Activated CD4-positive, alpha-beta T cell treated with anti-CD3 and anti-CD28 coated beads, Interleukin-2, amount 50 U/mL, for 4 hours (primary cell): ENCODE data around the gene SFXN3.

Experiments
- DNase-seq, 2 experiments: peaks; one replicate each; pipeline ENCODE4 v3.0.0-alpha.2; 2020

Gene SFXN3

GRCh38 chr10:101000127-101000914, 30.7 kb upstream of the SFXN3 start:
- no peak for DNase-seq

GRCh38 chr10:101000915-101001658, 29.9 kb upstream of the SFXN3 start:
- DNase-seq = no peak

- DNase-seq = no peak
These were observed 29.4 kb upstream of the SFXN3 start for GRCh38 chr10:101001659-101002035.

GRCh38 chr10:101002456-101002855, 28.6 kb upstream of the SFXN3 start:
- DNase-seq = no peak

GRCh38 chr10:101003639-101004206, 27.3 kb upstream of the SFXN3 start:
- DNase-seq = no peak

GRCh38 chr10:101005361-101005760, 25.7 kb upstream of the SFXN3 start:
- no peak for DNase-seq

GRCh38 chr10:101005869-101006567, 25.0 kb upstream of the SFXN3 start:
- no peak for DNase-seq

- DNase-seq = no peak
These were observed 24.4 kb upstream of the SFXN3 start for GRCh38 chr10:101006593-101007098.

- DNase-seq = no peak
These were observed 23.8 kb upstream of the SFXN3 start for GRCh38 chr10:101007099-101007711.

GRCh38 chr10:101007915-101008822, 22.9 kb upstream of the SFXN3 start:
- DNase-seq = no peak

- DNase-seq = no peak
These were observed 22.1 kb upstream of the SFXN3 start for GRCh38 chr10:101008823-101009423.

- no peak for DNase-seq
These were observed 20.7 kb upstream of the SFXN3 start for GRCh38 chr10:101010329-101010728.

GRCh38 chr10:101011517-101012423, 19.3 kb upstream of the SFXN3 start:
- no peak for DNase-seq

GRCh38 chr10:101012525-101013364, 18.3 kb upstream of the SFXN3 start:
- DNase-seq = peak; percentile 71 to 75

- DNase-seq = no peak
These were observed 17.6 kb upstream of the SFXN3 start for GRCh38 chr10:101013365-101013825.

GRCh38 chr10:101014230-101014884, 16.7 kb upstream of the SFXN3 start:
- peak; percentile 65 to 75 for DNase-seq

- no peak for DNase-seq
These were observed 16.0 kb upstream of the SFXN3 start for GRCh38 chr10:101014966-101015581.

GRCh38 chr10:101015582-101015973, 15.5 kb upstream of the SFXN3 start:
- no peak for DNase-seq
